ENCODE results near the gene SBF1.

DNA sequence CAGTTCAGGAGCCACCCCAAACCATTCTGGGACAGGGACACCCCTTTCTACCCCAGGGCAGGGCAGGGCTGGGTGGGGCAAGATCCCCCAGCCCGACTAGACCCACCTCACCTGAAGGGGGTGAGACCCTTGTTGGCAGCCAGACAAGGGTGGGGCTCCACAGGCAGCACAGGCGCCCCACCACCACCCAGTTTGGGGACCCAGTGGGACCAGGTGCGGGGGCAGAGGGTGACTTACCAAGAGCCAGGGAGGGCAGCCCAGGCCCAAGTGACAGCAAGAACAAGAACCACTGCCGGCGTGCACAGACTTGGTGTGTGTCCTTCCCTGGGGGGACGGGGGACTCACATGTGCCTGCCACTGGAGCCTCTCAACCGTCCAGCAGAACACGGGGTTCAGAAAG, 8.7 kb upstream of the SBF1 start:
- TF ChIP-seq CTCF (IDR thresholded peaks at IDR 0.05) (no peak), POLR2A (IDR thresholded peaks at IDR 0.05) (no peak)

All from heart left ventricle (tissue), 13 donors.